ENCODE measurements around the gene FBXO31. TPM values are rescaled to one million over a fixed set of nuclear protein-coding genes. Genes with fewer than 3 reads are reported as not detected.

FBXO31 gene
- total and polyA plus RNA-seq, 10 of the 15 experiments (the other 5 are each of a cell fraction or from before 2014, with no cell fraction given) = 0.19 to 33.1 (median 10.3) TPM

GRCh38 chr16:87344931-87345631 is 38.5 kb downstream of the FBXO31 start:
- Histone ChIP-seq H3K9ac (ENCODE audit: control insufficient read depth, insufficient read depth, low read length) (no peak overlapping the region), H4K20me1 (ENCODE audit: control insufficient read depth, insufficient read depth) (no peaks in the 10 kb centered on the region), H3K9me3 (replicated peaks; ENCODE audit: control insufficient read depth, insufficient read depth, low read length) (no peaks in the 10 kb centered on the region), H3K36me3 (ENCODE audit: control insufficient read depth in 2 of 2, insufficient read depth in 2 of 2, low read length in 1 of 2) (peaks cover 2 to 11% of the 10 kb centered on the region in 2 experiments; a peak in 3 of 4 replicates), H3K4me2 (ENCODE audit: control insufficient read depth, insufficient read depth) (no peak overlapping the region), H3K4me3 (no peak overlapping the region), H3K27ac (ENCODE audit: control insufficient read depth, insufficient read depth) (no peak overlapping the region), H3K27me3 (replicated peaks in 1 of 2; ENCODE audit: control insufficient read depth in 2 of 2, insufficient read depth in 2 of 2, low read length in 1 of 2) (no peaks in the 10 kb centered on the region), H2AFZ (ENCODE audit: control insufficient read depth, low read depth, low read length) (no peak overlapping the region), H3K4me1 (ENCODE audit: control insufficient read depth, insufficient read depth, low read length) (no peaks in the 10 kb centered on the region), H3K79me2 (ENCODE audit: control insufficient read depth, insufficient read depth, low read length) (no peaks in the 10 kb centered on the region)
- intact Hi-C loops (cut with micrococcal nuclease; ENCODE audit: unreplicated experiment) (no loop called here), in situ Hi-C loops (cut with MboI) (no loop called here)
- ChIA-PET RAD21 (ENCODE audit: unreplicated experiment) (no interaction called here), SMC1A (ENCODE audit: uncharacterized antibody, unreplicated experiment) (no interaction called here), POLR2A (no interaction called here), CTCF (interaction anchor here (0.6 kb wide), 1 partner anchor 19 kb away, joined by 3 read pairs; no protein-coding TSS in a partner anchor)
- DNase-seq (ENCODE audit: low read depth, low spot score) (no peak), FAIRE-seq (no peak), ATAC-seq (no peak)
- TF ChIP-seq MTA3 (IDR thresholded peaks at IDR 0.05; ENCODE audit: borderline replicate concordance, low read length) = no peak
- BruUV-seq (replicated peaks) = no TSS peak
- WGBS (ENCODE audit: insufficient coverage, insufficient replicate concordance, low lambda C conversion rate, missing lambda C conversion rate) = 53% methylated on average over 9 of the region's 17 CpGs

DNA sequence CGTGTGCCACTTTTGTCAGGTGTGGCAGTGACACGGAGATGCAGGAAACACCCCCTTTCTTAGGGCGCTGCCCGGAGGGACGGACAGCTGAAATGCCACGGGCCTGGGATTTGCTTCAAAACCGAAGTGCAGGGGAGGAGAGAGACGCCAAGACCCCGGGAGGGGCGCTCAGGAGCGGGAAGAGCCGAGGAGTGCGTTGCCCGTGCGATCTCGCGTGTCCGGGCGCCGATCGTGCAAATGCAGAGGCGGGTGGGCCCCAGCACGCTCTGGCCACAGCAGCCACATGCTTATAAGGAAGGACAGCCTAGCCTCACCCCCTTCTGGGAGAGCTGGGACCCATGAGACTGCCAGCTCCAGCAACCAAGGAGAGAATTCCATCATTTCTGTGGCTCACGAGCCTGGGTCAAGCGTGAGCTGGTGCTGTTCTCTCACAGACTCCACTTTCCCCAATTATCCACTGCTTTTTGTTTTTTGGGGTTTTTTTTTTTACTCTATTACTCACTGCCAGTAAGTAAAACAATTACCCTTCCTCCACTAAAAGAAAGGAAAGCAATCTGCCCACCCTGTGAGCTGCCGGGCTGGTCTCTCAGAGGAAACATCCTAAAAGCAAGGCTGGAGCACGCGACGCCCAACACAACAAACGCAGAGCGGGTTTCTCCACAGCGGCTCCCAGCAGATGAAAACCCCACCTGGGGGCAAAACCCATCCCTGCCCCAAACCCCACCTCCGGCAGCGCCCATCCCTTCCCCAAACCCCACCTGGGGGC is 39.2 kb downstream of the FBXO31 start:
- FAIRE-seq = no peak
- SMC1A ChIA-PET (ENCODE audit: uncharacterized antibody, unreplicated experiment) = no interaction called here
- intact Hi-C loops (cut with micrococcal nuclease; ENCODE audit: unreplicated experiment) = no loop called here
- Histone ChIP-seq H3K4me3 (no peak overlapping the region), H3K27me3 (replicated peaks in 1 of 2; ENCODE audit: control insufficient read depth in 2 of 2, insufficient read depth in 2 of 2, low read length in 1 of 2) (no peaks in the 10 kb centered on the region), H3K9me3 (replicated peaks; ENCODE audit: control insufficient read depth, insufficient read depth, low read length) (no peaks in the 10 kb centered on the region), H3K36me3 (ENCODE audit: control insufficient read depth in 2 of 2, insufficient read depth in 2 of 2, low read length in 1 of 2) (peaks cover 2 to 11% of the 10 kb centered on the region in 2 experiments; a peak in 3 of 4 replicates), H3K9ac (ENCODE audit: control insufficient read depth, insufficient read depth, low read length) (no peak overlapping the region), H3K4me2 (ENCODE audit: control insufficient read depth, insufficient read depth) (no peak overlapping the region), H4K20me1 (ENCODE audit: control insufficient read depth, insufficient read depth) (no peaks in the 10 kb centered on the region), H3K4me1 (ENCODE audit: control insufficient read depth, insufficient read depth, low read length) (no peaks in the 10 kb centered on the region), H3K27ac (ENCODE audit: control insufficient read depth, insufficient read depth) (no peak overlapping the region), H3K79me2 (ENCODE audit: control insufficient read depth, insufficient read depth, low read length) (no peaks in the 10 kb centered on the region), H2AFZ (ENCODE audit: control insufficient read depth, low read depth, low read length) (no peak overlapping the region)
- POLR2A ChIA-PET = no interaction called here
- no peak for DNase-seq (ENCODE audit: low read depth, low spot score)
- CTCF ChIA-PET = interaction anchor here (0.6 kb wide), 1 partner anchor 18 kb away, joined by 3 read pairs; no protein-coding TSS in a partner anchor
- WGBS (ENCODE audit: insufficient coverage, insufficient replicate concordance, low lambda C conversion rate, missing lambda C conversion rate) = 97% methylated on average over 32 of the region's 34 CpGs
- no TSS peak for BruUV-seq (replicated peaks)
- RAD21 ChIA-PET (ENCODE audit: unreplicated experiment) = no interaction called here
- no peak for ATAC-seq
- in situ Hi-C loops (cut with MboI) = no loop called here
- TF ChIP-seq STAT1 (conservative IDR thresholded peaks at IDR 0.05) (no peak), POU2F2 (IDR thresholded peaks at IDR 0.05; ENCODE audit: borderline replicate concordance, low read depth, low read length) (no peak), NFIC (IDR thresholded peaks at IDR 0.05; ENCODE audit: low read depth, low read length) (no peak), DPF2 (IDR thresholded peaks at IDR 0.05) (no peak), IRF4 (IDR thresholded peaks at IDR 0.05; ENCODE audit: low read depth, low read length) (no peak), SUPT20H (IDR thresholded peaks at IDR 0.05; ENCODE audit: borderline replicate concordance, control insufficient read depth, low read depth, low read length) (no peak), ETV6 (conservative IDR thresholded peaks at IDR 0.05 in 1 of 2, IDR thresholded peaks at IDR 0.05 in 1 of 2; ENCODE audit: borderline replicate concordance in 1 of 2, low read depth in 1 of 2) (no peak), POLR2AphosphoS2 (IDR thresholded peaks at IDR 0.05; ENCODE audit: low read depth, low read length) (no peak), HDGF (IDR thresholded peaks at IDR 0.05) (no peak)
- TF ChIP-seq, protein P1, sequence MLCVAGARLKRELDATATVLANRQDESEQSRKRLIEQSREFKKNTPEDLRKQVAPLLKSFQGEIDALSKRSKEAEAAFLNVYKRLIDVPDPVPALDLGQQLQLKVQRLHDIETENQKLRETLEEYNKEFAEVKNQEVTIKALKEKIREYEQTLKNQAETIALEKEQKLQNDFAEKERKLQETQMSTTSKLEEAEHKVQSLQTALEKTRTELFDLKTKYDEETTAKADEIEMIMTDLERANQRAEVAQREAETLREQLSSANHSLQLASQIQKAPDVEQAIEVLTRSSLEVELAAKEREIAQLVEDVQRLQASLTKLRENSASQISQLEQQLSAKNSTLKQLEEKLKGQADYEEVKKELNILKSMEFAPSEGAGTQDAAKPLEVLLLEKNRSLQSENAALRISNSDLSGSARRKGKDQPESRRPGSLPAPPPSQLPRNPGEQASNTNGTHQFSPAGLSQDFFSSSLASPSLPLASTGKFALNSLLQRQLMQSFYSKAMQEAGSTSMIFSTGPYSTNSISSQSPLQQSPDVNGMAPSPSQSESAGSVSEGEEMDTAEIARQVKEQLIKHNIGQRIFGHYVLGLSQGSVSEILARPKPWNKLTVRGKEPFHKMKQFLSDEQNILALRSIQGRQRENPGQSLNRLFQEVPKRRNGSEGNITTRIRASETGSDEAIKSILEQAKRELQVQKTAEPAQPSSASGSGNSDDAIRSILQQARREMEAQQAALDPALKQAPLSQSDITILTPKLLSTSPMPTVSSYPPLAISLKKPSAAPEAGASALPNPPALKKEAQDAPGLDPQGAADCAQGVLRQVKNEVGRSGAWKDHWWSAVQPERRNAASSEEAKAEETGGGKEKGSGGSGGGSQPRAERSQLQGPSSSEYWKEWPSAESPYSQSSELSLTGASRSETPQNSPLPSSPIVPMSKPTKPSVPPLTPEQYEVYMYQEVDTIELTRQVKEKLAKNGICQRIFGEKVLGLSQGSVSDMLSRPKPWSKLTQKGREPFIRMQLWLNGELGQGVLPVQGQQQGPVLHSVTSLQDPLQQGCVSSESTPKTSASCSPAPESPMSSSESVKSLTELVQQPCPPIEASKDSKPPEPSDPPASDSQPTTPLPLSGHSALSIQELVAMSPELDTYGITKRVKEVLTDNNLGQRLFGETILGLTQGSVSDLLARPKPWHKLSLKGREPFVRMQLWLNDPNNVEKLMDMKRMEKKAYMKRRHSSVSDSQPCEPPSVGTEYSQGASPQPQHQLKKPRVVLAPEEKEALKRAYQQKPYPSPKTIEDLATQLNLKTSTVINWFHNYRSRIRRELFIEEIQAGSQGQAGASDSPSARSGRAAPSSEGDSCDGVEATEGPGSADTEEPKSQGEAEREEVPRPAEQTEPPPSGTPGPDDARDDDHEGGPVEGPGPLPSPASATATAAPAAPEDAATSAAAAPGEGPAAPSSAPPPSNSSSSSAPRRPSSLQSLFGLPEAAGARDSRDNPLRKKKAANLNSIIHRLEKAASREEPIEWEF (IDR thresholded peaks at IDR 0.05; ENCODE audit: insufficient replicate concordance, low read depth, low read length) = no peak
